MG63 (cell line): ENCODE measurements around the gene C1QTNF12. TPM values are rescaled to one million over a fixed set of nuclear protein-coding genes. Genes with fewer than 3 reads are reported as not detected.
"Not testable (repeated sequence)": the region's sequence is repeated elsewhere in the genome, so short reads cannot be mapped to it uniquely, and the experiment has no call there.

Experiments used
- DNase-seq: peaks from one replicate; pipeline ENCODE4 v3.0.0-alpha.2; 2020
- H3K27me3 ChIP-seq: fragments of 250-450 bp; sonication (Bioruptor Pico); 2 replicates; pipeline ENCODE4 v1.5.1; 2020; ENCODE audit warnings: mild to moderate bottlenecking, moderate library complexity
- H3K36me3 ChIP-seq: fragments of 250-450 bp; sonication (Bioruptor Pico); 2 replicates; pipeline ENCODE4 v1.5.1; 2020; ENCODE audit warnings: mild to moderate bottlenecking, moderate library complexity
- H3K4me3 ChIP-seq: fragments of 250-450 bp; sonication (Bioruptor Pico); 2 replicates; pipeline ENCODE4 v1.5.1; 2020; ENCODE audit warnings: mild to moderate bottlenecking, moderate library complexity
- H3K9me3 ChIP-seq: fragments of 250-450 bp; sonication (Bioruptor Pico); 2 replicates; pipeline ENCODE4 v1.5.1; 2020; ENCODE audit warnings: mild to moderate bottlenecking, moderate library complexity
- total RNA-seq: library from RNA; depleted of rRNA; stranded (reverse); fragments of >200 nt; shearing (Covaris generic); gene quantifications from 2 replicates; pipeline ENCODE4 v1.2.3, GENCODE V29; 2014; ENCODE audit warnings: low replicate concordance

The C1QTNF12 gene
- total RNA-seq, 1 experiment from 2014 or later = 0.26 TPM

DNA sequence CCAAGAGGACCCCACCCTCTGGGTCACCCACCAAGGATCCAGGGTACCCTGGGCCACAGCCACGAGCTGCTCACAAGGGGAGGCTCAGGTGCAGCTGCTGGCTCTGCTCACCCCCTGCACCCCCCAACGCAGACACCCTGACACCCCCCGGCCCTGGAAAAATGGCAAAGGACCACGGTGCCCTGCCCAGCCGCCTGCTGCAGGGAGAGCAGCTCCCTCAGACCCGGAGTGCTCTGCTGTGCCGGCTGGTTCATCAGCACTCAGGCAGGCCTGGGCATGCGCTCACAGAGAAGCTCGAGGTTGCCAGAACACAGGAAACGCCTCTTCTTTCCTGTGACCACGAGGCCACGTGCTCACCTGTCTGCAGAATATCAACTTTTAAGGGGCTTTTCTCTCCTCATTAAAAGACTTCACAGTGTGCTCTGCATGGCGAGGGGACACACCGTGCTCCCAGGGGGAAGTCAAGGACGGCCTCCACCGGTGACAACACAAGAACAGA lies 4.3 kb upstream of the C1QTNF12 start:
- no peak for DNase-seq
- H3K9me3 ChIP-seq = no peaks in the 10 kb centered on the region
- no peaks in the 10 kb centered on the region for H3K27me3 ChIP-seq
- H3K4me3 ChIP-seq = no peak overlapping the region
- H3K36me3 ChIP-seq = peaks cover 24% of the 10 kb centered on the region

DNA sequence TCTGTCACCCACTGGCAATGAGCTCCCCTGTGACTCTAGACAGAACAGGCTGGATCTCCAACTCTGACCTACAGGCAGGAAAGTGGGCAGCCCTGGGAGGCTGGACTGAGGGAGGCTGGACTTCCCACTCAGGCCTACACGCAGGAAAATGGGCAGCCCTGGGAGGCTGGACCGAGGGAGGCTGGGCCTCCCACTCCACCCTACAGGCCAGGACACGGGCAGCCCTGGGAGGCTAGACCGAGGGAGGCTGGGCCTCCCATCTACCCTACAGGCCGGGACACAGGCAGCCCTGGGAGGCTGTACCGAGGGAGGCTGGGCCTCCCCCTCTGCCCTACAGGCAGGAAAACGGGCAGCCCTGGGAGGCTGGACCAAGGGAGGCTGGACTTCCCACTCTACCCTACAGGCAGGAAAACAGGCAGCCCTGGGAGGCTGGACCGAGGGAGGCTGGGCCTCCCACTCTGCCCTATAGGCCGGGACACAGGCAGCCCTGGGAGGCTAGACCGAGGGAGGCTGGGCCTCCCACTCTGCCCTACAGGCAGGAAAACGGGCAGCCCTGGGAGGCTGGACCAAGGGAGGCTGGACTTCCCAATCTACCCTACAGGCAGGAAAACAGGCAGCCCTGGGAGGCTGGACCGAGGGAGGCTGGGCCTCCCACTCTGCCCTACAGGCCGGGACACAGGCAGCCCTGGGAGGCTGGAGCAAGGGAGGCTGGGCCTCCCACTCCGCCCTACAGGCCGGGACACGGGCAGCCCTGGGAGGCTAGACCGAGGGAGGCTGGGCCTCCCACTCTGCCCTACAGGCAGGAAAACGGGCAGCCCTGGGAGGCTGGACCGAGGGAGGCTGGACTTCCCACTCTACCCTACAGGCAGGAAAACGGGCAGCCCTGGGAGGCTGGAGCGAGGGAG lies 1.7 kb upstream of the C1QTNF12 start:
- DNase-seq, H3K36me3 ChIP-seq, H3K4me3 ChIP-seq, H3K27me3 ChIP-seq, H3K9me3 ChIP-seq: not testable (repeated sequence)

GRCh38 chr1:1247341-1247913 lies 905 bp upstream of the C1QTNF12 start:
- H3K4me3 ChIP-seq = no peak overlapping the region
- no peak for DNase-seq
- H3K36me3 ChIP-seq = peaks cover under 1% of the 10 kb centered on the region; the same call in 1 of the 2 replicates
- H3K27me3 ChIP-seq = no peaks in the 10 kb centered on the region
- no peaks in the 10 kb centered on the region for H3K9me3 ChIP-seq

GRCh38 chr1:1245817-1246576 lies 525 bp downstream of the C1QTNF12 start:
- H3K9me3 ChIP-seq = no peaks in the 10 kb centered on the region
- no peaks in the 10 kb centered on the region for H3K36me3 ChIP-seq
- H3K4me3 ChIP-seq = no peak overlapping the region
- H3K27me3 ChIP-seq = no peaks in the 10 kb centered on the region
- DNase-seq = no peak

- Histone ChIP-seq H3K9me3 (no peaks in the 10 kb centered on the region), H3K4me3 (no peak overlapping the region), H3K27me3 (no peaks in the 10 kb centered on the region), H3K36me3 (no peaks in the 10 kb centered on the region)
- no peak for DNase-seq
Measured at GRCh38 chr1:1245178-1245816, 1.2 kb downstream of the C1QTNF12 start.

DNA sequence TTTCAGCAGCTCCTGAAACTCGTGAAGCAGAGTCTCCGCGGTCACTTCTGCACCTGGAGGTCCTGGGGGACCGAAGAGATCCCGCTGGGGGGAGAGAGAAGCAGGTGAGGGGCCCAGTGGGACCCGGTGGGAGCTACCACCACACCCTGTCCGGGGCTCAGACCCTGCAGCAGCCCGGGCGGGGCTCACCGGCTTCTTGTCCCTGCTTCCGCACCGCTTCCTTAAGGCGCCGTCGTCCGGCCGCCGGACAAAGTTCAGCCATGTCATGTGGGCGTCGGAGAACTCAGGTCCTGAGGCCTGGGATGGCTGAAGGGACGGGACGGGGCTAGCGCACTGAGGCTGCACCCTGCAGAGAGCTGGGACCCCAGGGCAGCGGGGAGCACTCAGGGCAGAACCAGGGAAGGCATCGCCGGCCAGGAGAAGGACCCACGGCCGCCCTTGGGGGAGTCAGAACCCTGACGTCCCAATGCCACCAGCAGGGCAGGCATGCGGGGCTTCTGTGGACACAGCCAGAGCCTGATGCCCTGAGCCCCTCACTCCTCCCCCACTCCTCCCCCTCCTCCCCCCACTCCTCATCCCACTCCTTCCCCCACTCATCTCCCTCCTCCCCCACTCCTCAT lies 2.2 kb downstream of the C1QTNF12 start:
- H3K4me3 ChIP-seq = no peak overlapping the region
- no peaks in the 10 kb centered on the region for H3K9me3 ChIP-seq
- no peaks in the 10 kb centered on the region for H3K36me3 ChIP-seq
- no peaks in the 10 kb centered on the region for H3K27me3 ChIP-seq
- no peak for DNase-seq

DNA sequence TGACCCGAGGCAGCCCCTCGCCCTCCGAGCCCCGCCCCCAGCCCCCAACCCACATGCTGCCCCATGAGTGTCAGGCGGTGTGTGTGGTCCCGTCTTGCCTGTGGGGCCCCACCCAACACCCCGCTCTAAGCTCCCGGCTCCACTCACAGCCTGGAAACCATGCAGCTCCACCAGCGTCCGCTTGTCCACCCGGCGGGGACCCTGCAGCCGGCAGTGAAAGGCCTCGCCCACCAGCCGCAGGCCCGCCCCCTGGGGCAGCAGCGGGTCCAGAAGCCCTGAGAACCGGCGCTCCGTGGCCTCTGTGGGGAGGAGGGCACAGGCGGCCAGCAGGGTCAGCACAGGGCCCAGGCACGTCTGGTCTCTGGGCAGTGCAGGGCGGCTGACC lies 2.7 kb downstream of the C1QTNF12 start:
- no peak overlapping the region for H3K4me3 ChIP-seq
- H3K27me3 ChIP-seq = no peaks in the 10 kb centered on the region
- no peaks in the 10 kb centered on the region for H3K36me3 ChIP-seq
- H3K9me3 ChIP-seq = no peaks in the 10 kb centered on the region
- DNase-seq = no peak

DNA sequence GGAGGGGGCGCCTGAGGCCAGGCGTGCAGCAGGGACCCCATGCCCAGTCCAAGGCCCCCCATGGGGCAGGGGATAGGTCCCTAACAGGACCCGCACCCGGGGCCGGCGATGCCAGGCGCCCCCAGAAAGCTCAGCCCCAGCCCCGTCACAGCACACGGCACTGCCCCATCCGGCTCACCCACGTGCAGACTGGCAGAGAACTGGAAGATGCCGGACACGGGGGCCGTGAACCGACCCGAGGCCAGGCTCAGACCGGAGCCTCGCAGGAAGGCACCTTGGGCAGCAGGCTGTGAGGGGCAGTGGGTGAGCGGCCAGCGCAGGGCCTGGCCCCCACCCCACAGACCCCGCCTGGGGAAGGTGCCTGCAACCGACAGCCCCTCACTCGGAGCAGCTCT lies 3.3 kb downstream of the C1QTNF12 start:
- H3K9me3 ChIP-seq = no peaks in the 10 kb centered on the region
- no peak overlapping the region for H3K4me3 ChIP-seq
- DNase-seq = no peak
- no peaks in the 10 kb centered on the region for H3K27me3 ChIP-seq
- no peaks in the 10 kb centered on the region for H3K36me3 ChIP-seq

GRCh38 chr1:1242461-1243265 lies 3.9 kb downstream of the C1QTNF12 start:
- Histone ChIP-seq H3K4me3 (no peak overlapping the region), H3K9me3 (no peaks in the 10 kb centered on the region), H3K36me3 (no peaks in the 10 kb centered on the region), H3K27me3 (no peaks in the 10 kb centered on the region)
- no peak for DNase-seq

DNA sequence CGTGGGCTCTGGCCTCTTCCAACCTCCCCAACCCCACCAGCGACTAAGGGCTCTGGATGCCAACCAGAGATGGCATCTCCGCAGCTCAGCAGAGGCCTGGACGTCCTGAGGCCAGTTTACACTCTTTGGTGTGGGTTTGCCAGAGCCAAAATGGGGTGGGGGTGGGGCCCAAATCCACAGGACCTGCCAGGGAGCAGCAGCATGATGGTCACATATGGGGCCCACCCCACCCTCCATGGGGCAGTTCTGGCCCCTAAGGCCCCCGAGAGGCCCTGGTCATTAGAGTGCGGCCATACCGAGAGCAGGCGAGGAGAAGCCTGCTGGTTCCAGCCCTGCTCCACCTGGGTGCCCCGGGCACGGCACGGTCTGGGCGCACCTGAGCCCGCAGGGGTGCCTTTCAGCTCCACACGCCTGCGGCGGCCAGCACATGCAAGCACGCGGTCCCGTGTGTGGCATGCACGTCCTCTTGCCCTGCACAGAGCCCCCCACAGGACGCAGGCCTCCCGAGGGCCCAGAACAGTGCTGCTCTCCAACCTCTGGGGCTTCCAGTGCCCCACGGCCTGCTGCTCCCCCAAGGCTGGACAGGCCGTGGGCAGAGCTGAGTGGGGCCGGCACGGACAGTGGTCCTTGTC lies 4.8 kb downstream of the C1QTNF12 start:
- DNase-seq = no peak
- no peaks in the 10 kb centered on the region for H3K9me3 ChIP-seq
- H3K27me3 ChIP-seq = no peaks in the 10 kb centered on the region
- no peaks in the 10 kb centered on the region for H3K36me3 ChIP-seq
- H3K4me3 ChIP-seq = no peak overlapping the region

DNA sequence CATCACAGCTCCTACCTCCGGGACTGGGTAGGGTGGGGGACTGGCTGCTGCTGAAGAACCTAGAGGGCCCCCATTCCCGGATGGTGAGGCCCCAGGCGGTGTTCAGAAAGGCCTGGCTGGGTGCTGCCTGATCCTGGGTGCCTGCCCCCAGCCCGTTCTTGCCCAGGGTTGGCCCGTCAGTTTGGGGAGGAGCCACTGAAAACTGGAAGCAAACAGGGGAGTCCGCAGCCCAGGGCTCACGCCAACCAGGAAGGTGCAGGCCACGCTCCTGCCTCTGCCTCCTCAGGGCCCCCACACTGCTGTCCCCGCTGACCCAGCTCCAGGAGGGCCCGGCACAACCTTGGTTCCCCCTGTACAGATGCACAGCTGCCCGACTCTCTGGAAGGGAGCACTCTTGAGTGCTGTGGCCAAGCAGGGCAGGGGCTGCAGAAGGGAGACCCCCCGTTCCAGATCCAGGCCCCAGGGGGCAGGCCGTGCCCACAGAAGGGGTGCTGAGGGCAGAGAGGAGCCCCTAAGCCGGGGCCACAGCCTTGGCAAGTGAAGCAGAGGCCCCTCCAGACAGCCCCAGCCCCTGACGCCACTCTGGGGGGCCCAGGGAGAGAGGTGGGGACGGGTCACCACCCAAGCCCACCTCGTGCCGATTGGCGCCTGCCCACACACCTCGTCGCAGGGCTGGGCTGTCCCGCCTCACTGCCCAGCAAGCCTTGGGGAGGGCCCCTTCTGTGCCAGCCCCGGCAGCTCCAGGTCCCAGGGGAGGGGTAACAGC lies 5.5 kb downstream of the C1QTNF12 start:
- Histone ChIP-seq H3K9me3 (no peaks in the 10 kb centered on the region), H3K27me3 (no peaks in the 10 kb centered on the region), H3K36me3 (no peaks in the 10 kb centered on the region), H3K4me3 (no peak overlapping the region)
- no peak for DNase-seq

GRCh38 chr1:1240348-1240732 lies 6.2 kb downstream of the C1QTNF12 start:
- Histone ChIP-seq H3K4me3 (no peak overlapping the region), H3K9me3 (no peaks in the 10 kb centered on the region), H3K27me3 (no peaks in the 10 kb centered on the region), H3K36me3 (no peaks in the 10 kb centered on the region)
- DNase-seq = no peak

- DNase-seq = no peak
Measured at GRCh38 chr1:1239614-1240347, 6.7 kb downstream of the C1QTNF12 start.

GRCh38 chr1:1239227-1239613 lies 7.3 kb downstream of the C1QTNF12 start:
- H3K36me3 ChIP-seq = peaks cover 4% of the 10 kb centered on the region
- no peak overlapping the region for H3K4me3 ChIP-seq
- no peaks in the 10 kb centered on the region for H3K9me3 ChIP-seq
- DNase-seq = no peak
- no peaks in the 10 kb centered on the region for H3K27me3 ChIP-seq

More at GRCh38 chr1:1239614-1240347, 6.7 kb downstream of the C1QTNF12 start:
- Histone ChIP-seq H3K9me3 (no peaks in the 10 kb centered on the region), H3K36me3 (no peaks in the 10 kb centered on the region; the same call in 1 of the 2 replicates), H3K27me3 (no peaks in the 10 kb centered on the region), H3K4me3 (no peak overlapping the region)
